Measurements from ENCODE around the gene FLVCR1. TPM values are rescaled to one million over a fixed set of nuclear protein-coding genes. Genes with fewer than 3 reads are reported as not detected.

Gene FLVCR1
- total RNA-seq, 4 donors from 2014 or later: 3.2 to 7.2 (median 4.9) TPM

GRCh38 chr1:212928323-212929291, 70.5 kb downstream of the FLVCR1 start:
- no peak for TF ChIP-seq CTCF (IDR thresholded peaks at IDR 0.05)
- no peak for DNase-seq (ENCODE audit: low spot score)
- no peak for ATAC-seq (ENCODE audit: low FRiP score)

GRCh38 chr1:212930986-212931678, 73.1 kb downstream of the FLVCR1 start:
- ATAC-seq (ENCODE audit: low FRiP score) (no peak), DNase-seq (ENCODE audit: low spot score) (no peak)
- no peak for TF ChIP-seq CTCF (IDR thresholded peaks at IDR 0.05)

GRCh38 chr1:212933815-212934471, 75.9 kb downstream of the FLVCR1 start:
- no peak for DNase-seq (ENCODE audit: low spot score)
- no peak for ATAC-seq (ENCODE audit: low FRiP score)
- no peak for TF ChIP-seq CTCF (IDR thresholded peaks at IDR 0.05)

GRCh38 chr1:212935387-212935981, 77.4 kb downstream of the FLVCR1 start:
- no peak for TF ChIP-seq CTCF (IDR thresholded peaks at IDR 0.05)
- DNase-seq (ENCODE audit: low spot score) (no peak), ATAC-seq (ENCODE audit: low FRiP score) (no peak)

GRCh38 chr1:212937034-212937433, 79.0 kb downstream of the FLVCR1 start:
- no peak for DNase-seq (ENCODE audit: low spot score)
- TF ChIP-seq CTCF (IDR thresholded peaks at IDR 0.05): no peak
- ATAC-seq (ENCODE audit: low FRiP score): no peak

DNA sequence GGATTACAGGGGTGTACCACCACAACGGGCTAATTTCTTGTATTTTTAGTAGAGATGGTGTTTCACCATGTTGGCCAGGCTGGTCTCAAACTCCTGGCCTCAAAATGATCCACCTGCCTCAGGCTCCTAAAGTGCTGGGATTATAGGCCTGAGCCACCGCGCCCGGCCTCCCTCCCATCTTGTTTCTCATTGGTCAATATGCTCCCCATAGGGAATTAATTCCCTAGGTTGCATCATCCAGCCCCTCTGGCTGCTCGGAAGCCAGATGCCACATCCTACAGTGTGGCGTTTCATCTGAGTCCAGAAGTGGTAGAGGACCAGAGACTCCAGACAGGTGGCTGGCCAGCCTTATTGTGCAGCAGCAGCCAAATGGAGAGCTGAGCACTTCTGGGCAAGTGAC, 80.8 kb downstream of the FLVCR1 start:
- DNase-seq (ENCODE audit: low spot score) (no peak), ATAC-seq (ENCODE audit: low FRiP score) (no peak)
- TF ChIP-seq CTCF (IDR thresholded peaks at IDR 0.05): no peak

All from omental fat pad (tissue), 4 donors.